ENCODE measurements around the gene ALDH2.

- no peak for TF ChIP-seq POLR2AphosphoS5 (IDR thresholded peaks at IDR 0.05)
- TF ChIP-seq CTCF (IDR thresholded peaks at IDR 0.05): no peak
Observed at GRCh38 chr12:111769599-111769998, 2.9 kb downstream of the ALDH2 start.
